Ectodermal cell (in vitro differentiated cells): ENCODE measurements around the gene SIGLEC1.

Experiments
- H3K27ac ChIP-seq: 2 replicates; pipeline ENCODE4 v1.7.0; 2013; ENCODE audit warnings: mild to moderate bottlenecking, low read depth, low read length; ENCODE audit not compliant: insufficient read depth, poor library complexity, severe bottlenecking
- H3K27me3 ChIP-seq: 2 replicates; pipeline ENCODE4 v1.7.0; 2013; ENCODE audit warnings: mild to moderate bottlenecking, low read length; ENCODE audit not compliant: insufficient read depth, control insufficient read depth, poor library complexity, severe bottlenecking
- H3K36me3 ChIP-seq: one replicate; pipeline ENCODE4 v1.7.0; 2013; ENCODE audit warnings: low read length; ENCODE audit not compliant: control insufficient read depth, insufficient read depth
- H3K4me1 ChIP-seq: one replicate; pipeline ENCODE4 v1.7.0; 2013; ENCODE audit warnings: low read length; ENCODE audit not compliant: control insufficient read depth, insufficient read depth
- H3K4me3 ChIP-seq: 2 replicates; pipeline ENCODE4 v1.7.0; 2013; ENCODE audit warnings: low read depth, low read length, control low read depth; ENCODE audit not compliant: insufficient read depth
- H3K9me3 ChIP-seq: 2 replicates; pipeline ENCODE4 v1.7.0; 2013; ENCODE audit warnings: mild to moderate bottlenecking, low read length, moderate library complexity; ENCODE audit not compliant: control insufficient read depth
- WGBS, 2 experiments: methylation state at CpG; one replicate each; pipeline ENCODE4 v1.1.7; 2013; ENCODE audit warnings: missing lambda C conversion rate in 2 of 2; 5-methylcytosine and 5-hydroxymethylcytosine counted together

Gene SIGLEC1

GRCh38 chr20:3672547-3673171 lies 39.7 kb downstream of the SIGLEC1 start:
- Histone ChIP-seq H3K9me3 (no peaks in the 10 kb centered on the region), H3K27ac (no peak overlapping the region), H3K36me3 (no peaks in the 10 kb centered on the region), H3K27me3 (no peaks in the 10 kb centered on the region), H3K4me1 (peaks cover under 1% of the 10 kb centered on the region), H3K4me3 (no peak overlapping the region)
- WGBS, 2 experiments = 88 to 91% methylated on average over 58 of the region's 58 CpGs

GRCh38 chr20:3671986-3672546 lies 40.3 kb downstream of the SIGLEC1 start:
- Histone ChIP-seq H3K27ac (no peak overlapping the region), H3K36me3 (no peaks in the 10 kb centered on the region), H3K4me3 (no peak overlapping the region), H3K9me3 (no peaks in the 10 kb centered on the region), H3K27me3 (no peaks in the 10 kb centered on the region), H3K4me1 (no peaks in the 10 kb centered on the region)
- 92 to 93% methylated on average over 23 of the region's 23 CpGs for WGBS, 2 experiments

- H3K4me1 ChIP-seq = no peaks in the 10 kb centered on the region
- WGBS, 2 experiments = 88 to 93% methylated on average over 10 of the region's 10 CpGs
- H3K4me3 ChIP-seq = no peak overlapping the region
- no peaks in the 10 kb centered on the region for H3K27me3 ChIP-seq
- no peaks in the 10 kb centered on the region for H3K36me3 ChIP-seq
- H3K27ac ChIP-seq = no peak overlapping the region
- no peaks in the 10 kb centered on the region for H3K9me3 ChIP-seq
These were observed 41.5 kb downstream of the SIGLEC1 start for GRCh38 chr20:3670945-3671344.

GRCh38 chr20:3670511-3670910 lies 41.9 kb downstream of the SIGLEC1 start:
- H3K27me3 ChIP-seq = no peaks in the 10 kb centered on the region
- 70 to 75% methylated on average over 6 of the region's 6 CpGs for WGBS, 2 experiments
- H3K9me3 ChIP-seq = no peaks in the 10 kb centered on the region
- H3K27ac ChIP-seq = no peak overlapping the region
- H3K4me3 ChIP-seq = no peak overlapping the region
- no peaks in the 10 kb centered on the region for H3K4me1 ChIP-seq
- no peaks in the 10 kb centered on the region for H3K36me3 ChIP-seq

- Histone ChIP-seq H3K4me1 (no peaks in the 10 kb centered on the region), H3K9me3 (no peaks in the 10 kb centered on the region), H3K27ac (no peak overlapping the region), H3K4me3 (no peak overlapping the region), H3K36me3 (no peaks in the 10 kb centered on the region), H3K27me3 (no peaks in the 10 kb centered on the region)
- 87 to 92% methylated on average over 13 of the region's 13 CpGs for WGBS, 2 experiments
These were observed 42.6 kb downstream of the SIGLEC1 start for GRCh38 chr20:3669710-3670367.

- Histone ChIP-seq H3K36me3 (no peaks in the 10 kb centered on the region), H3K27me3 (peaks cover 10% of the 10 kb centered on the region), H3K27ac (no peak overlapping the region), H3K9me3 (no peaks in the 10 kb centered on the region), H3K4me1 (no peaks in the 10 kb centered on the region), H3K4me3 (no peak overlapping the region)
- WGBS, 2 experiments = 85 to 97% methylated on average over 7 to 8 of the region's 8 CpGs
These were observed 44.9 kb downstream of the SIGLEC1 start for GRCh38 chr20:3667434-3668037.

- Histone ChIP-seq H3K27me3 (peaks cover 44% of the 10 kb centered on the region), H3K4me1 (peaks cover under 1% of the 10 kb centered on the region), H3K4me3 (no peak overlapping the region), H3K36me3 (no peaks in the 10 kb centered on the region), H3K27ac (no peak overlapping the region), H3K9me3 (no peaks in the 10 kb centered on the region)
- WGBS, 2 experiments = 90 to 95% methylated on average over 2 of the region's 2 CpGs
These were observed 48.5 kb downstream of the SIGLEC1 start for GRCh38 chr20:3663858-3664257.

- Histone ChIP-seq H3K36me3 (no peaks in the 10 kb centered on the region), H3K4me1 (peaks cover 8% of the 10 kb centered on the region), H3K27me3 (peaks cover 44% of the 10 kb centered on the region), H3K9me3 (no peaks in the 10 kb centered on the region), H3K27ac (no peak within 1 kb of the TSS), H3K4me3 (no peak within 1 kb of the TSS)
- 67 to 71% methylated on average over 19 of the region's 19 CpGs for WGBS, 2 experiments
These were observed 49.2 kb downstream of the SIGLEC1 start, which contains the start of gene GFRA4 for GRCh38 chr20:3663031-3663701. Gene GFRA4 (minus strand): TSS chr20:3663399. CDS start chr20:3663399, 0 bp downstream.
